Heart left ventricle (tissue), 13 donors: ENCODE results near the gene TMEM39B.

Source experiments
- POLR2A ChIP-seq, 2 donors: fragments of 450-650 bp; IDR thresholded peaks; one replicate each; pipeline ENCODE4 v1.6.1; 2017; ENCODE audit warnings: antibody characterized with exemption in 2 of 2, mild to moderate bottlenecking in 2 of 2, moderate library complexity in 2 of 2
- TF ChIP-seq, protein P1 (sequence below), 12 donors: fragments of 200-600 bp; sonication (generic) in 4 of 12; IDR thresholded peaks; one replicate each; pipeline versions ENCODE4 v1.5.0 to v1.8.0; 2018 to 2022; ENCODE audit warnings: antibody characterized with exemption in 12 of 12, mild to moderate bottlenecking in 5 of 12
- donor health status: ischemic (EF 13 %, LVEDD 7.1; RV severe dilation, severe dysfunction).
- donor health status: DM: no; HTN: yes; CAD: no.
- donor health status: DM: no; HTN: no; CAD: no.
- donor health status: ischemic (EF 25% LVEDD 6.9; RV normal size, moderate dysfunction).
- donor health status: ischemic (EF 25% LVEDD 5.7; RV mildly dilated, moderate dysfunction).
- donor health status: ischemic (EF 35%, LVEDD 5.7; RV mildly dilated, moderate dysfunction).
- donor health status: nonischemic (EF 11% LVEDD 7.7; RV severe dilation, severe dysfunction).
- donor health status: DM: yes; HTN: yes; CAD: no.
- donor health status: PGD.
- donor health status: ischemic (EF 29% LVEDD 5.4; RV normal size, mild dysfunction).
- donor health status: nonischemic (EF 23%, LVEDD 6.1; RV moderate dilation, normal function).

DNA sequence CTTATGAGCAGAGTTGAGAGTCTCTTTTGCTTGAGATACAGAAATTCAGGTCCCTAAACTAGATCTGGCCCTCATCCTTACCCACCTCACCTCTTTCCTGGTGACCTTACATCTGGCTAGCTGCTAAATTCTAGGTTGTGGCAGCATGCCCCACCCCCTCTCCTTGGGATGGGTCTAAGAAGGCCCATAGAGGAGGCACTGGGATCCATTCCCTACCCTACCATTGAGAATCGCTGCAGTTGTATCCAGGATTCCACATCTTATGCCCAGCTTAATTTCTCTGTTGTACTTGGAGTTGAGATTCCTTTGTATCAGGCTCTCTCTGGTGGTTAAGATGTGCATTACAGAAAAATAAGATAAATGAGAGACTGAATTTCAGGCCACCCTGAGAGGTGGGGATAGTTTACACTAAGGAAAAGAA is 9.5 kb upstream of the TMEM39B start:
- TF ChIP-seq, protein P1, sequence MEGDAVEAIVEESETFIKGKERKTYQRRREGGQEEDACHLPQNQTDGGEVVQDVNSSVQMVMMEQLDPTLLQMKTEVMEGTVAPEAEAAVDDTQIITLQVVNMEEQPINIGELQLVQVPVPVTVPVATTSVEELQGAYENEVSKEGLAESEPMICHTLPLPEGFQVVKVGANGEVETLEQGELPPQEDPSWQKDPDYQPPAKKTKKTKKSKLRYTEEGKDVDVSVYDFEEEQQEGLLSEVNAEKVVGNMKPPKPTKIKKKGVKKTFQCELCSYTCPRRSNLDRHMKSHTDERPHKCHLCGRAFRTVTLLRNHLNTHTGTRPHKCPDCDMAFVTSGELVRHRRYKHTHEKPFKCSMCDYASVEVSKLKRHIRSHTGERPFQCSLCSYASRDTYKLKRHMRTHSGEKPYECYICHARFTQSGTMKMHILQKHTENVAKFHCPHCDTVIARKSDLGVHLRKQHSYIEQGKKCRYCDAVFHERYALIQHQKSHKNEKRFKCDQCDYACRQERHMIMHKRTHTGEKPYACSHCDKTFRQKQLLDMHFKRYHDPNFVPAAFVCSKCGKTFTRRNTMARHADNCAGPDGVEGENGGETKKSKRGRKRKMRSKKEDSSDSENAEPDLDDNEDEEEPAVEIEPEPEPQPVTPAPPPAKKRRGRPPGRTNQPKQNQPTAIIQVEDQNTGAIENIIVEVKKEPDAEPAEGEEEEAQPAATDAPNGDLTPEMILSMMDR (IDR thresholded peaks at IDR 0.05) = peak; percentile 37 to 69 (median 58)
- TF ChIP-seq POLR2A (IDR thresholded peaks at IDR 0.05) = no peak
